Measurements from ENCODE around the gene SCN2A.

- TF ChIP-seq POLR2A (IDR thresholded peaks at IDR 0.05; ENCODE audit: low read depth, low read length) (no peak), CTCF (IDR thresholded peaks at IDR 0.05; ENCODE audit: extremely low read depth in 1 of 2, insufficient read depth in 1 of 2, low read depth in 1 of 2, low read length in 2 of 2) (no peak), EZH2 (IDR thresholded peaks at IDR 0.05; ENCODE audit: borderline replicate concordance, low read depth, low read length, severe bottlenecking) (no peak), POLR2AphosphoS5 (IDR thresholded peaks at IDR 0.05; ENCODE audit: insufficient read depth, low read depth, low read length) (no peak), GATA2 (IDR thresholded peaks at IDR 0.05; ENCODE audit: insufficient read depth, insufficient read length, low read depth, low read length) (no peak), MYC (IDR thresholded peaks at IDR 0.05; ENCODE audit: low read depth, low read length) (no peak), JUN (IDR thresholded peaks at IDR 0.05; ENCODE audit: borderline replicate concordance, insufficient read depth, insufficient read length, low read depth) (no peak)
These were observed 152.6 kb downstream of the SCN2A start for GRCh38 chr2:165391791-165392190.
